SH-SY5Y (cell line): ENCODE measurements around the gene H1-8.

Source experiments
- GATA2 ChIP-seq: IDR thresholded peaks from 2 replicates; pipeline ENCODE4 v1.6.1; 2011; ENCODE audit warnings: mild to moderate bottlenecking, low read depth, low read length
- GATA3 ChIP-seq: IDR thresholded peaks from 2 replicates; pipeline ENCODE4 v1.6.1; 2011; ENCODE audit warnings: low read depth, mild to moderate bottlenecking, low read length, moderate library complexity

GRCh38 chr3:129493206-129493605 is 49.8 kb upstream of the H1-8 start:
- no peak for TF ChIP-seq GATA3
- no peak for TF ChIP-seq GATA2
